DND-41 (cell line): ENCODE results near the gene ZNF765.

Source experiments
- CTCF ChIP-seq: IDR thresholded peaks from 2 replicates; pipeline ENCODE4 v1.5.1; 2012; ENCODE audit warnings: borderline replicate concordance, low read length, moderate library complexity, mild to moderate bottlenecking; ENCODE audit not compliant: poor library complexity, severe bottlenecking; ENCODE audit errors: extremely low read depth
- EZH2 ChIP-seq: IDR thresholded peaks from 3 replicates; pipeline ENCODE4 v1.6.1; 2012; ENCODE audit warnings: borderline replicate concordance, low read depth, mild to moderate bottlenecking, moderate library complexity, low read length, inconsistent platforms; ENCODE audit not compliant: severe bottlenecking

GRCh38 chr19:53467485-53468262 is 72.7 kb downstream of the ZNF765 start, which contains the start of gene ZNF813:
- TF ChIP-seq CTCF (no peak), EZH2 (no peak)
